CD14-positive monocyte (primary cell): ENCODE data around the gene PLCH2. TPM values are rescaled to one million over a fixed set of nuclear protein-coding genes. Genes with fewer than 3 reads are reported as not detected.

ENCODE experiments used
- DNase-seq, 3 donors: peaks; one replicate each; pipeline ENCODE4 v3.0.0-alpha.2; 2011 to 2022
- H2AFZ ChIP-seq: 2 replicates; pipeline ENCODE4 v1.6.0; 2012; ENCODE audit warnings: mild to moderate bottlenecking, low read depth, low read length, inconsistent platforms; ENCODE audit not compliant: insufficient read depth, poor library complexity, severe bottlenecking
- H3K27ac ChIP-seq, 2 donors: 1 replicate in 1 of 2; 2 replicates in 1 of 2; pipeline ENCODE4 v1.5.1; 2012 to 2013; ENCODE audit warnings: low read length in 2 of 2, control low read depth in 1 of 2, inconsistent platforms in 1 of 2, low read depth in 1 of 2, mild to moderate bottlenecking in 1 of 2
- H3K27me3 ChIP-seq, 2 donors: one replicate each; pipeline versions ENCODE4 v1.6.0 to v1.6.1; 2011 to 2013; ENCODE audit warnings: low read length in 2 of 2; ENCODE audit not compliant: control insufficient read depth in 2 of 2, insufficient read depth in 2 of 2
- H3K36me3 ChIP-seq, 2 donors: replicated peaks in 1 of 2; 1 replicate in 1 of 2; 2 replicates in 1 of 2; pipeline versions ENCODE4 v1.5.1 to v1.6.1; 2012 to 2013; ENCODE audit warnings: low read length in 2 of 2, control low read depth in 1 of 2, inconsistent platforms in 1 of 2, mild to moderate bottlenecking in 1 of 2; ENCODE audit not compliant: insufficient read depth in 2 of 2, control insufficient read depth in 1 of 2
- H3K4me1 ChIP-seq, 2 donors: 1 replicate in 1 of 2; 2 replicates in 1 of 2; pipeline versions ENCODE4 v1.5.1 to v1.6.1; 2012 to 2013; ENCODE audit warnings: low read length in 2 of 2, control low read depth in 1 of 2, inconsistent platforms in 1 of 2, mild to moderate bottlenecking in 1 of 2, moderate library complexity in 1 of 2; ENCODE audit not compliant: insufficient read depth in 2 of 2, control insufficient read depth in 1 of 2
- H3K4me2 ChIP-seq: replicated peaks from 2 replicates; pipeline ENCODE3; 2012; ENCODE audit warnings: low read length, moderate library complexity, mild to moderate bottlenecking; ENCODE audit not compliant: poor library complexity, severe bottlenecking; ENCODE audit errors: extremely low read depth
- H3K4me3 ChIP-seq, 3 experiments: fragments of 200-600 bp in 1 of 3; sonication (generic) in 1 of 3; replicated peaks in 1 of 3; 1 replicate in 2 of 3; 2 replicates in 1 of 3; pipeline ENCODE4 v1.5.1; 2011 to 2013; ENCODE audit warnings: low read length in 3 of 3, mild to moderate bottlenecking in 3 of 3, control low read depth in 2 of 3, low read depth in 2 of 3, inconsistent platforms in 1 of 3, moderate library complexity in 1 of 3
- H3K79me2 ChIP-seq: 2 replicates; pipeline ENCODE4 v1.6.0; 2012; ENCODE audit warnings: mild to moderate bottlenecking, control low read depth, inconsistent platforms, low read length, moderate library complexity; ENCODE audit not compliant: insufficient read depth
- H3K9ac ChIP-seq: 2 replicates; pipeline ENCODE4 v1.6.0; 2017; ENCODE audit warnings: low read length, mild to moderate bottlenecking; ENCODE audit not compliant: insufficient read depth, poor library complexity, severe bottlenecking
- H3K9me3 ChIP-seq, 2 donors: replicated peaks in 1 of 2; 1 replicate in 1 of 2; 2 replicates in 1 of 2; pipeline versions ENCODE4 v1.5.1 to v1.6.1; 2012 to 2013; ENCODE audit warnings: low read length in 2 of 2, control low read depth in 1 of 2; ENCODE audit not compliant: control insufficient read depth in 1 of 2, insufficient read depth in 1 of 2
- H4K20me1 ChIP-seq: 2 replicates; pipeline ENCODE4 v1.6.0; 2012; ENCODE audit warnings: mild to moderate bottlenecking, low read length, control low read depth, moderate library complexity; ENCODE audit not compliant: insufficient read depth
- H3K27ac Mint-ChIP-seq, 7 donors: one replicate each; pipeline ENCODE4 v1.8.0; 2020; ENCODE audit warnings: mild to moderate bottlenecking in 7 of 7, mixed read lengths in 7 of 7, moderate library complexity in 6 of 7, inconsistent platforms in 2 of 7
- H3K27me3 Mint-ChIP-seq, 3 donors: one replicate each; pipeline ENCODE4 v1.8.0; 2021 to 2022; ENCODE audit warnings: low read depth in 3 of 3, mild to moderate bottlenecking in 3 of 3, mixed read lengths in 3 of 3, moderate library complexity in 3 of 3, inconsistent platforms in 1 of 3
- H3K36me3 Mint-ChIP-seq, 2 donors: one replicate each; pipeline ENCODE4 v1.8.0; 2020; ENCODE audit warnings: mixed read lengths in 2 of 2, inconsistent platforms in 1 of 2, mild to moderate bottlenecking in 1 of 2
- H3K4me1 Mint-ChIP-seq: one replicate; pipeline ENCODE4 v1.8.0; 2020; ENCODE audit warnings: mild to moderate bottlenecking, mixed read lengths
- H3K4me3 Mint-ChIP-seq, 2 donors: one replicate each; pipeline ENCODE4 v1.8.0; 2020; ENCODE audit warnings: mild to moderate bottlenecking in 2 of 2, mixed read lengths in 2 of 2, moderate library complexity in 1 of 2
- H3K9me3 Mint-ChIP-seq, 7 donors: one replicate each; pipeline ENCODE4 v1.8.0; 2020 to 2022; ENCODE audit warnings: mixed read lengths in 7 of 7, mild to moderate bottlenecking in 6 of 7, moderate library complexity in 6 of 7, inconsistent platforms in 2 of 7
- CTCF ChIP-seq: fragments of 200-600 bp; IDR thresholded peaks from one replicate; pipeline ENCODE4 v1.8.0; 2022; ENCODE audit warnings: antibody characterized with exemption, mild to moderate bottlenecking
- WGBS: methylation state at CpG from one replicate; pipeline ENCODE4 v1.1.5; 2013; ENCODE audit warnings: missing lambda C conversion rate; ENCODE audit not compliant: insufficient coverage; 5-methylcytosine and 5-hydroxymethylcytosine counted together
- intact Hi-C, 2 donors: fragments of 100-400 bp; cut with micrococcal nuclease; formaldehyde crosslinking; loops; one replicate each; pipeline versions ENCODE4 v1.15.0 to v1.15.1; 2023
- polyA plus RNA-seq, 3 donors: library from polyadenylated mRNA; depleted of rRNA in 1 of 3; unstranded in 2 of 3; stranded (reverse) in 1 of 3; fragments of 300-500 nt in 2 of 3; fragments of >200 nt in 1 of 3; fragmentation: Illumina TruSeq in 2 of 3; gene quantifications; 1 replicate in 2 of 3; 2 replicates in 1 of 3; pipeline ENCODE4 v1.2.3, GENCODE V29; 2012 to 2021

PLCH2 gene
- polyA plus RNA-seq, 3 donors: 1.2 TPM; not detected in 2

GRCh38 chr1:2506901-2507565, 30.9 kb downstream of the PLCH2 start:
- peaks cover 46% of the 10 kb centered on the region for H4K20me1 ChIP-seq
- Mint-ChIP-seq H3K4me3 (no peak overlapping the region), H3K27ac (no peak overlapping the region), H3K9me3 (no peaks in the 10 kb centered on the region), H3K36me3 (peaks cover 28 to 40% of the 10 kb centered on the region in 2 donors), H3K27me3 (peaks cover 0 to 5% (median 0%) of the 10 kb centered on the region in 3 donors), H3K4me1 (no peaks in the 10 kb centered on the region)
- no peaks in the 10 kb centered on the region for H3K27me3 ChIP-seq
- TF ChIP-seq CTCF: no peak
- H3K9me3 ChIP-seq: no peaks in the 10 kb centered on the region
- no peak overlapping the region for H3K27ac ChIP-seq
- no peak overlapping the region for H3K9ac ChIP-seq
- no peak overlapping the region for H2AFZ ChIP-seq
- WGBS: 80% methylated on average over 12 of the region's 15 CpGs
- no peaks in the 10 kb centered on the region for H3K79me2 ChIP-seq
- intact Hi-C loops: no loop called here
- no peak overlapping the region for H3K4me2 ChIP-seq
- DNase-seq: no peak
- H3K4me1 ChIP-seq: no peaks in the 10 kb centered on the region
- no peak overlapping the region for H3K4me3 ChIP-seq
- H3K36me3 ChIP-seq: peaks cover 48 to 49% of the 10 kb centered on the region in 2 donors

GRCh38 chr1:2507744-2508155, 31.7 kb downstream of the PLCH2 start:
- Histone ChIP-seq H3K4me1 (no peaks in the 10 kb centered on the region), H3K36me3 (peaks cover 56% of the 10 kb centered on the region in 2 donors), H3K4me3 (no peak overlapping the region), H3K4me2 (no peak overlapping the region), H2AFZ (no peak overlapping the region), H3K79me2 (no peaks in the 10 kb centered on the region), H3K27me3 (no peaks in the 10 kb centered on the region), H4K20me1 (peaks cover 53% of the 10 kb centered on the region), H3K9ac (no peak overlapping the region), H3K9me3 (no peaks in the 10 kb centered on the region), H3K27ac (no peak overlapping the region)
- H3K4me3 Mint-ChIP-seq: no peak overlapping the region
- peaks cover 0 to 5% (median 0%) of the 10 kb centered on the region in 3 donors for H3K27me3 Mint-ChIP-seq
- DNase-seq: no peak
- 91% methylated on average over 4 of the region's 6 CpGs for WGBS
- peaks cover 35 to 48% of the 10 kb centered on the region in 2 donors for H3K36me3 Mint-ChIP-seq
- no peaks in the 10 kb centered on the region for H3K4me1 Mint-ChIP-seq
- no peaks in the 10 kb centered on the region for H3K9me3 Mint-ChIP-seq
- intact Hi-C loops: no loop called here
- TF ChIP-seq CTCF: no peak
- no peak overlapping the region for H3K27ac Mint-ChIP-seq
